Head of caudate nucleus (tissue), 42 donors: Measurements from ENCODE around the gene ROBO1.
"Not testable (repeated sequence)": the region's sequence is repeated elsewhere in the genome, so short reads cannot be mapped to it uniquely, and the experiment has no call there.

Experiments
- DNase-seq, 42 donors: peaks; one replicate each; pipeline versions ENCODE4 v3.0.0 to v3.0.0-alpha.2; 2020 to 2021; ENCODE audit warnings: mixed read lengths in 7 of 42
- intact Hi-C: fragments of 100-400 bp; cut with DNase I; formaldehyde crosslinking; loops from one replicate; pipeline ENCODE4 v1.15.0; 2022

ROBO1 gene

GRCh38 chr3:78736863-78737262 is 1030.9 kb downstream of the ROBO1 start:
- intact Hi-C loops = no loop called here
- no peak for DNase-seq

GRCh38 chr3:78734048-78734637 is 1033.7 kb downstream of the ROBO1 start:
- no peak for DNase-seq
- intact Hi-C loops = no loop called here

- intact Hi-C loops = no loop called here
- DNase-seq = no peak
Observed at GRCh38 chr3:78732893-78733292, 1034.9 kb downstream of the ROBO1 start.

GRCh38 chr3:78732471-78732870 is 1035.3 kb downstream of the ROBO1 start:
- intact Hi-C loops = no loop called here

GRCh38 chr3:78729946-78730345 is 1037.9 kb downstream of the ROBO1 start:
- DNase-seq = no peak
- intact Hi-C loops = no loop called here

More at GRCh38 chr3:78732471-78732870, 1035.3 kb downstream of the ROBO1 start:
- no peak for DNase-seq

- intact Hi-C loops = no loop called here
- DNase-seq = peak; percentile 71 to 94 (median 85)
Observed at GRCh38 chr3:78728406-78729145, 1039.2 kb downstream of the ROBO1 start.

- DNase-seq = no peak
- intact Hi-C loops = no loop called here
Observed at GRCh38 chr3:78726545-78726944, 1041.3 kb downstream of the ROBO1 start.

- intact Hi-C loops = no loop called here
- DNase-seq = no peak
Observed at GRCh38 chr3:78725703-78726246, 1042.0 kb downstream of the ROBO1 start.

GRCh38 chr3:78724859-78725258 is 1042.9 kb downstream of the ROBO1 start:
- intact Hi-C loops = no loop called here
- DNase-seq = no peak

GRCh38 chr3:78724364-78724763 is 1043.4 kb downstream of the ROBO1 start:
- intact Hi-C loops = not testable (repeated sequence)
- DNase-seq = peak in 1 of 42 donors; percentile 16

- DNase-seq = no peak
- intact Hi-C loops = no loop called here
Observed at GRCh38 chr3:78721771-78722543, 1045.8 kb downstream of the ROBO1 start.

- intact Hi-C loops = no loop called here
- DNase-seq = no peak
Observed at GRCh38 chr3:78718707-78719106, 1049.1 kb downstream of the ROBO1 start.

GRCh38 chr3:78717041-78717440 is 1050.8 kb downstream of the ROBO1 start:
- intact Hi-C loops = no loop called here
- DNase-seq = no peak

- intact Hi-C loops = no loop called here
- DNase-seq = no peak
Observed at GRCh38 chr3:78712941-78713340, 1054.9 kb downstream of the ROBO1 start.

GRCh38 chr3:78712270-78712669 is 1055.5 kb downstream of the ROBO1 start:
- intact Hi-C loops = no loop called here
- no peak for DNase-seq

- no peak for DNase-seq
Observed at GRCh38 chr3:78708565-78709073, 1059.2 kb downstream of the ROBO1 start.

GRCh38 chr3:78707609-78708008 is 1060.2 kb downstream of the ROBO1 start:
- intact Hi-C loops = no loop called here
- no peak for DNase-seq

More at GRCh38 chr3:78708565-78709073, 1059.2 kb downstream of the ROBO1 start:
- intact Hi-C loops = no loop called here

- intact Hi-C loops = no loop called here
- DNase-seq = no peak
Observed at GRCh38 chr3:78706906-78707523, 1060.8 kb downstream of the ROBO1 start.

GRCh38 chr3:78703944-78704343 is 1063.9 kb downstream of the ROBO1 start:
- no peak for DNase-seq

More at GRCh38 chr3:78703944-78704343, 1063.9 kb downstream of the ROBO1 start:
- intact Hi-C loops = no loop called here
